Loucy (cell line): ENCODE measurements around the gene GCGR.

Experiments
- CTCF ChIP-seq: fragments of 200-600 bp; sonication (generic); conservative IDR thresholded peaks from 2 replicates; pipeline ENCODE4 v1.5.1; 2014; ENCODE audit warnings: mild to moderate bottlenecking, antibody characterized with exemption, low read length
- EZH2phosphoT487 ChIP-seq: fragments of 200-600 bp; IDR thresholded peaks from 2 replicates; pipeline ENCODE4 v1.6.1; 2018; ENCODE audit warnings: antibody characterized with exemption, mild to moderate bottlenecking, moderate library complexity, borderline replicate concordance

- no peak for TF ChIP-seq CTCF
- TF ChIP-seq EZH2phosphoT487 = no peak
Measured at GRCh38 chr17:81837641-81838040, 33.7 kb downstream of the GCGR start.
